HEK293 (cell line): ENCODE measurements around the gene CLCN7.
A peak's percentile ranks its signal among the peaks of the same experiment; 100 is the strongest.

Experiments used
- CTCF ChIA-PET: fragments of 350-600 bp; formaldehyde crosslinking; extraction: SDS; loops from one replicate; lab custom pipeline; 2021; ENCODE audit warnings: antibody characterized with exemption; lab: Yijun Ruan, JAX
- POLR2A ChIA-PET: fragments of 300-600 bp; formaldehyde crosslinking; extraction: SDS; loops from one replicate; lab custom pipeline; 2020; ENCODE audit warnings: antibody characterized with exemption, inconsistent platforms; lab: Yijun Ruan, JAX
- H3K27ac ChIP-seq: fragments of 200-500 bp; sonication (Bioruptor generic); 2 replicates; pipeline ENCODE4 v1.5.1; 2014; ENCODE audit warnings: low read depth, low read length, control low read depth, inconsistent platforms; ENCODE audit errors: extremely low read depth
- H3K36me3 ChIP-seq, 2 experiments: fragments of 200-500 bp in 1 of 2; sonication (Bioruptor generic) in 1 of 2; 1 replicate in 1 of 2; 2 replicates in 1 of 2; pipeline ENCODE4 v1.5.1; 2014 to 2017; ENCODE audit warnings: inconsistent platforms in 2 of 2, low read length in 2 of 2; ENCODE audit not compliant: control insufficient read depth in 2 of 2, insufficient read depth in 1 of 2
- H3K4me1 ChIP-seq: fragments of 200-500 bp; sonication (Bioruptor generic); 2 replicates; pipeline ENCODE4 v1.5.1; 2014; ENCODE audit warnings: mild to moderate bottlenecking, low read length, inconsistent platforms; ENCODE audit not compliant: control insufficient read depth, insufficient read depth
- H3K4me3 ChIP-seq: 2 replicates; pipeline ENCODE4 v1.5.1; 2011; ENCODE audit warnings: low read depth, mild to moderate bottlenecking, control low read depth, low read length, moderate library complexity
- H3K9me3 ChIP-seq: fragments of 200-500 bp; sonication (Bioruptor generic); 2 replicates; pipeline ENCODE4 v1.5.1; 2014; ENCODE audit warnings: low read depth, low read length, inconsistent platforms; ENCODE audit not compliant: control insufficient read depth, insufficient read depth
- BCL11B ChIP-seq: fragments of 450-650 bp; formaldehyde crosslinking; IDR thresholded peaks from 2 replicates; pipeline ENCODE4 v1.5.1; 2016; ENCODE audit warnings: low read depth, missing biosample characterization, missing genetic modification characterization
- PRDM2 ChIP-seq: fragments of 450-650 bp; formaldehyde crosslinking; IDR thresholded peaks from 2 replicates; pipeline ENCODE4 v1.5.1; 2016; ENCODE audit warnings: missing biosample characterization, missing genetic modification characterization, borderline replicate concordance
- REST ChIP-seq: fragments of 450-650 bp; formaldehyde crosslinking; IDR thresholded peaks from 2 replicates; pipeline ENCODE4 v1.5.1; 2016; ENCODE audit warnings: missing biosample characterization, missing genetic modification characterization
- ZNF132 ChIP-seq: fragments of 450-650 bp; formaldehyde crosslinking; IDR thresholded peaks from 2 replicates; pipeline ENCODE4 v1.5.1; 2017; ENCODE audit warnings: missing biosample characterization, missing genetic modification characterization, borderline replicate concordance
- ZNF214 ChIP-seq: fragments of 450-650 bp; formaldehyde crosslinking; IDR thresholded peaks from 2 replicates; pipeline ENCODE4 v1.5.1; 2017; ENCODE audit warnings: missing biosample characterization, mild to moderate bottlenecking, missing genetic modification characterization, borderline replicate concordance
- ZNF558 ChIP-seq: fragments of 450-650 bp; formaldehyde crosslinking; IDR thresholded peaks from 2 replicates; pipeline ENCODE4 v1.5.1; 2016; ENCODE audit warnings: missing biosample characterization, missing genetic modification characterization
- ZNF560 ChIP-seq: fragments of 450-650 bp; formaldehyde crosslinking; IDR thresholded peaks from 2 replicates; pipeline ENCODE4 v1.5.1; 2017; ENCODE audit warnings: missing biosample characterization, missing genetic modification characterization, borderline replicate concordance
- ZSCAN18 ChIP-seq: fragments of 450-650 bp; formaldehyde crosslinking; IDR thresholded peaks from 2 replicates; pipeline ENCODE4 v1.5.1; 2016; ENCODE audit warnings: missing biosample characterization, missing genetic modification characterization
- TF ChIP-seq, protein P1 (sequence below): fragments of 450-650 bp; formaldehyde crosslinking; IDR thresholded peaks from 2 replicates; pipeline ENCODE4 v1.5.1; 2016; ENCODE audit warnings: missing biosample characterization, missing genetic modification characterization
- TF ChIP-seq, protein P2 (sequence below): fragments of 450-650 bp; formaldehyde crosslinking; IDR thresholded peaks from 2 replicates; pipeline ENCODE4 v1.5.1; 2017; ENCODE audit warnings: missing biosample characterization, missing genetic modification characterization

The CLCN7 gene

GRCh38 chr16:1430214-1430758, 44.5 kb downstream of the CLCN7 start (continued):
- TF ChIP-seq PRDM2 (no peak), ZNF132 (no peak), ZNF560 (tag by site-specific recombination) (no peak)

- H3K4me3 ChIP-seq, result no peak overlapping the region
- no peaks in the 10 kb centered on the region; the same call in 1 of the 2 replicates for H3K4me1 ChIP-seq
- H3K9me3 ChIP-seq, result no peaks in the 10 kb centered on the region
- no peaks in the 10 kb centered on the region for H3K36me3 ChIP-seq
- H3K27ac ChIP-seq, result no peak overlapping the region
- POLR2A ChIA-PET, result no interaction called here
- CTCF ChIA-PET, result no interaction called here
- TF ChIP-seq ZSCAN18 (tag by site-specific recombination) (no peak), REST (tag by site-specific recombination) (no peak), ZNF558 (tag by site-specific recombination) (no peak), ZNF214 (no peak)
- TF ChIP-seq, protein P1, sequence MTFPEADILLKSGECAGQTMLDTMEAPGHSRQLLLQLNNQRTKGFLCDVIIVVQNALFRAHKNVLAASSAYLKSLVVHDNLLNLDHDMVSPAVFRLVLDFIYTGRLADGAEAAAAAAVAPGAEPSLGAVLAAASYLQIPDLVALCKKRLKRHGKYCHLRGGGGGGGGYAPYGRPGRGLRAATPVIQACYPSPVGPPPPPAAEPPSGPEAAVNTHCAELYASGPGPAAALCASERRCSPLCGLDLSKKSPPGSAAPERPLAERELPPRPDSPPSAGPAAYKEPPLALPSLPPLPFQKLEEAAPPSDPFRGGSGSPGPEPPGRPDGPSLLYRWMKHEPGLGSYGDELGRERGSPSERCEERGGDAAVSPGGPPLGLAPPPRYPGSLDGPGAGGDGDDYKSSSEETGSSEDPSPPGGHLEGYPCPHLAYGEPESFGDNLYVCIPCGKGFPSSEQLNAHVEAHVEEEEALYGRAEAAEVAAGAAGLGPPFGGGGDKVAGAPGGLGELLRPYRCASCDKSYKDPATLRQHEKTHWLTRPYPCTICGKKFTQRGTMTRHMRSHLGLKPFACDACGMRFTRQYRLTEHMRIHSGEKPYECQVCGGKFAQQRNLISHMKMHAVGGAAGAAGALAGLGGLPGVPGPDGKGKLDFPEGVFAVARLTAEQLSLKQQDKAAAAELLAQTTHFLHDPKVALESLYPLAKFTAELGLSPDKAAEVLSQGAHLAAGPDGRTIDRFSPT, result peak; percentile 31; the same call in 1 of the 2 replicates
- TF ChIP-seq, all 188 proteins: peak for 1
Measured at GRCh38 chr16:1429631-1430030, 45.2 kb downstream of the CLCN7 start.

DNA sequence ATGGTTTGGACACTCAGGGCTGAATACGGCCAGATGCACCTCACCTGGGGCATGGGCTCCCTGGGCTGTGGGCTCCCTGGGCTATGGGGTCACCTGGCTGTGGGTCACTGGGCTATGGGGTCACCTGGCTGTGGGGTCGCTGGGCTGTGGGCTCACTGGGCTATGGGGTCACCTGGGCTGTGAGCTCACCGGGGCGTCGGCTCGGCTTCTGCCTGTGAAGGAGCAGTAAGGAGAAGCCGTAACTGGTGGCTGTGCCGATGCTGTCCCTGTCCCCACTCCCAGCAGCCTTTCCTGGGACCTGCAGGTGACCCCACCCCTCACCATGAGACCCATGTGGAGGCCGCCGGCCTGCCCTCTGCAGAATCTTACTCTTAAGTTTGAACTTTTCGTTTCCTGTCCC, 45.8 kb downstream of the CLCN7 start:
- TF ChIP-seq BCL11B (tag by site-specific recombination), result 0 out of 2 replicates have a peak, but pooled peaks have one; percentile 23
- TF ChIP-seq, protein P2, sequence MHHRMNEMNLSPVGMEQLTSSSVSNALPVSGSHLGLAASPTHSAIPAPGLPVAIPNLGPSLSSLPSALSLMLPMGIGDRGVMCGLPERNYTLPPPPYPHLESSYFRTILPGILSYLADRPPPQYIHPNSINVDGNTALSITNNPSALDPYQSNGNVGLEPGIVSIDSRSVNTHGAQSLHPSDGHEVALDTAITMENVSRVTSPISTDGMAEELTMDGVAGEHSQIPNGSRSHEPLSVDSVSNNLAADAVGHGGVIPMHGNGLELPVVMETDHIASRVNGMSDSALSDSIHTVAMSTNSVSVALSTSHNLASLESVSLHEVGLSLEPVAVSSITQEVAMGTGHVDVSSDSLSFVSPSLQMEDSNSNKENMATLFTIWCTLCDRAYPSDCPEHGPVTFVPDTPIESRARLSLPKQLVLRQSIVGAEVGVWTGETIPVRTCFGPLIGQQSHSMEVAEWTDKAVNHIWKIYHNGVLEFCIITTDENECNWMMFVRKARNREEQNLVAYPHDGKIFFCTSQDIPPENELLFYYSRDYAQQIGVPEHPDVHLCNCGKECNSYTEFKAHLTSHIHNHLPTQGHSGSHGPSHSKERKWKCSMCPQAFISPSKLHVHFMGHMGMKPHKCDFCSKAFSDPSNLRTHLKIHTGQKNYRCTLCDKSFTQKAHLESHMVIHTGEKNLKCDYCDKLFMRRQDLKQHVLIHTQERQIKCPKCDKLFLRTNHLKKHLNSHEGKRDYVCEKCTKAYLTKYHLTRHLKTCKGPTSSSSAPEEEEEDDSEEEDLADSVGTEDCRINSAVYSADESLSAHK, result no peak
- H3K4me3 ChIP-seq, result no peak overlapping the region
- H3K9me3 ChIP-seq, result no peaks in the 10 kb centered on the region
- H3K27ac ChIP-seq, result no peak overlapping the region
- H3K36me3 ChIP-seq, result no peaks in the 10 kb centered on the region
- POLR2A ChIA-PET, result no interaction called here
- CTCF ChIA-PET, result no interaction called here
- no peaks in the 10 kb centered on the region; the same call in 1 of the 2 replicates for H3K4me1 ChIP-seq
